Measurements from ENCODE around the gene RBM20.

GRCh38 chr10:110610308-110610774 is 33.8 kb upstream of the RBM20 start:
- TF ChIP-seq RNF2 (IDR thresholded peaks at IDR 0.05; ENCODE audit: borderline replicate concordance, low read depth) (no peak), RAD21 (conservative IDR thresholded peaks at IDR 0.05 in 1 of 2, IDR thresholded peaks at IDR 0.05 in 1 of 2) (peak; percentile 96 to 97), CTCF (IDR thresholded peaks at IDR 0.05) (peak; percentile 95), POLR2A (IDR thresholded peaks at IDR 0.05; ENCODE audit: low read length) (no peak), PHF8 (IDR thresholded peaks at IDR 0.05; ENCODE audit: borderline replicate concordance, low read depth) (no peak), BHLHE40 (IDR thresholded peaks at IDR 0.05; ENCODE audit: low read depth, low read length) (no peak), MAZ (IDR thresholded peaks at IDR 0.05; ENCODE audit: borderline replicate concordance, low read depth, low read length) (no peak), REST (IDR thresholded peaks at IDR 0.05) (no peak), CBX8 (IDR thresholded peaks at IDR 0.05) (no peak), FOSB (CRISPR knock-in tag; IDR thresholded peaks at IDR 0.05) (no peak), RCOR1 (IDR thresholded peaks at IDR 0.05; ENCODE audit: low read depth, low read length) (no peak), SREBF2 (IDR thresholded peaks at IDR 0.05) (no peak)

Measured in A549 (cell line).